HG03135 (cell line): ENCODE data around the gene SORBS2.
A peak's percentile ranks its signal among the peaks of the same experiment; 100 is the strongest.
"Not testable (repeated sequence)": the region's sequence is repeated elsewhere in the genome, so short reads cannot be mapped to it uniquely, and the experiment has no call there.

ENCODE experiments used
- ATAC-seq: cut with Tn5 transposase; IDR thresholded peaks from one replicate; pipeline ENCODE4 v1.9.1; 2021; ENCODE audit warnings: mild to moderate bottlenecking, moderate library complexity; ENCODE audit not compliant: unreplicated experiment

The SORBS2 gene

DNA sequence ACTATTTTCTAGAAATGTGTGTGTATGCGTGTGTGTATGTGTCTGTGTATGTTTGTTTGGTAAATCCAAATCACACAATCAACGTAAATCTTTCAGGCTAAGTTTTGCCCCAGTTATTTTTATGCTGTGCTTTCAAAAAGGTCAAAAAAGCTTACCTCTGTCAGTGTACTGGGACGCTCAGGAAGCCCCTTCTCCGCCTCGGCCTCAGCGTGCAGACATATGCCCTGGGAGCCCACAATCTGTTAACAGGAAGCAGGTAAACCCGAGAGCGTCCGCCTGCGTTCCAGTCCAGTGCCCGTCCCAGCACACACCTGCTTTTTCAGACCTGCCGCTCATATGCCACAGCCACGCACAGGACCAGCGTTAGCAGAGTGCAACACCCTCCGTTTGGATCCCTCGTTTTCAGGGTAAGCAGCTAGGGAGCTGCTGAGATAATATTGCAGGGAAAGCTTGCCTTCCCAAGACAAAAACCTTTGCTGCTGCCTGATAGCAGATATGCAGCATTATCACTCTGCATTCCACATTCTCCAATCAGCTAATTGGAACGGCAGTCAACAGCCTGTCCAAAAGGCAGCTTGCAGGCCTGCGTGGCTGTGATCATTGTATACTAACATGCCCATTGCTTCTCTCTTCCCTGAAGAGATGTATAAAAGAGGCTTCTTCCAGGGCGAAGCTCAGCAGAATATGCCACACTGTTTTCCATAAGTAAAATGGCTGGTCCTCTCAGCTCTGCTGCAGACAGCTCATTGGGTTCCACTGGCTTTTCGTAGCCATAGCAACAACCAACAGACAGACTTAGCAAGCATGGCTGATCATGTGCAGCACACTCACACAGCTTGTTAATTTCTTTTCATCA is at the start of gene SORBS2:
TSS of gene SORBS2 (minus strand) at position 686 of the 856 bp plus-strand sequence. CDS start 121,623 bp downstream, outside the sequence.
- ATAC-seq, result peak; percentile 85

DNA sequence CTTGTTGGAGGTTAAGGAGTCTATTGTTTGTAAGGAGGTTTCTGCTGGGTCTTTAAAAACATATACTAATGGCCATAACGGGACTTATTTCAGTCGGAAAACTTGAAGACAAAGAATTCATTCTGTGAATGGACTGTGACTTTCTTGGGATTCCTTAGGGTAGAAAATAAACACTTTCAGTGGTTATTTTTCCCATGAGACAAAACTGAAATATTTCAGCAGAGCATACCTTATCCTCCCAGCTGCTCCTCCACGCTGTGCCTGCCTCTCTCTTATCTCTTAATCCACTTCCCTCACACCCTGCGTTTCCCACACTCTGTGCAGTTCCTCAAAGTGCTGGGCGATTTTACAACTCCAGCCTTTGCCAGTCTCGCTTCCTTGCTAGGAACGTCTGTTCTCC is 47.1 kb upstream of the SORBS2 start:
- ATAC-seq, result no peak

DNA sequence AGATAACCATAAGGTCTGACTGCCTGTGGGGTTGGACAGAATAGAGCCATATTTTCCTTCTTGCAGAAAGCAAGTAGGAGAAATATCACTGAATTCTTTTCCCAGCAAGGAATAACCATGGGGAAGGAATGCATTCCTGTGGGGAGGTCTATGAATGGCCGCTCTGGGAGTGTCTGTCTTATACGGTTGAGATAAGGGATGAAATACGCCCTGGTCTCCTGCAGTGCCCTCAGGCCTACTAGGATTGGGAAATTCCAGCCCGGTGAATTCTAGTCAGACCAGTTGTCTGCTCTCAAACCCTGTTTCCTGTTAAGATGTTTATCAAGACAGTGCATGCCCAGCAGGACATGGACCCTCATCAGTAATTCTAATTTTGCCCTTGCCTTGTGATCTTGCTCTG is 45.6 kb upstream of the SORBS2 start:
- not testable (repeated sequence) for ATAC-seq

- ATAC-seq, result no peak
Observed at GRCh38 chr4:185853841-185854240, 41.8 kb upstream of the SORBS2 start.

DNA sequence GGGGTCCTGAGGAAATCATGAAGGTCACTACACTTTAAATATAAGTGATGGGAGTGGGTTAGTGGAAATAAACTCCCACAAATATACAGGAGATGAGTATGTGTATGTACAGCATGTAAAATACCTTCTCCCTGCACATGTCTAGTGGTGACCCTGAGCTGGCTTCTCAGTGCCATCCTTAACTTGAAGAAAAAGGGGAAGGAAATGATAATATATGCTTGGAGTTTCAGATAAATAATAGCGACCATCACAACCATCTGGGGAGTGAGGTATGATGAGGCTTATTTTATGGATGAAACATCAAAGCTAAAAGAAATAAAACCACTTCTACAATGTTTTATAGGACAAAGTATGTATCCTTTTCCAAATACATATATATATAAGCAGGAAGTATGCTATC is 41.0 kb upstream of the SORBS2 start:
- no peak for ATAC-seq

- ATAC-seq, result no peak
Observed at GRCh38 chr4:185849664-185850550, 37.9 kb upstream of the SORBS2 start.

DNA sequence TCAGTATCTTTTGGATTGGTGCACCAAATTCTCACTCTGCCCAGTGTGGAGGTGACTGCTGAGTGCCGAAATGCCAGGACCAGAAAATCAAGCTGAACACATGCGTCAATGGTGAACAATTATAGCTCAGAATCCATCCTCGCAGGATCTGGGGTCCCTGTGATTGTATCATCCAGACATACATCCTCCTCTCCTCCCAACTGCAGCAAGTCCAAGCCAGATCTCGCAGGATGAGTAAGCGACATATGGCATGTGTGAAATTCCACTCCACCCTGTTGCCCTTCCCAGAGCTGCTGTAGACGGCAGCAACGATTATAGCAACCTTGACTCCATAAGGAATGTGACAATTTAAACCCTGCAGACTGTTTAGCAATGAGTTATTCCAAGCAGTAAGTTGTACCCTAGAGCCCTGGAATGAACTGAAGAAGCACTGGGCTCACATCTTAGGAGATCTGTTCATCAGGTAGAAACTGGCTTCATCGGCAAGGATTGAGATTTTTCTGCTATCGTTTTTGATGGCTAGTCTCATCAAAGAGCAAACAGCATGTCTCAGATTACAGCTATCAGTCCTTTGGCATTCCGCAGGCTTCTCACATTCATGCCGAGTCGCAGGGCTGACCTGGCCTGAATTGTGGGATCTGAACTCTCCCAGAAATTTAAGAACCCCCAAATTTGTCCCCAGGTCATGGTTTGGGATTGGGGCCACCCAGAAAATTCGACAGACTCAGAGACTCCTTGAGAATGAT is 35.5 kb upstream of the SORBS2 start:
- no peak for ATAC-seq

DNA sequence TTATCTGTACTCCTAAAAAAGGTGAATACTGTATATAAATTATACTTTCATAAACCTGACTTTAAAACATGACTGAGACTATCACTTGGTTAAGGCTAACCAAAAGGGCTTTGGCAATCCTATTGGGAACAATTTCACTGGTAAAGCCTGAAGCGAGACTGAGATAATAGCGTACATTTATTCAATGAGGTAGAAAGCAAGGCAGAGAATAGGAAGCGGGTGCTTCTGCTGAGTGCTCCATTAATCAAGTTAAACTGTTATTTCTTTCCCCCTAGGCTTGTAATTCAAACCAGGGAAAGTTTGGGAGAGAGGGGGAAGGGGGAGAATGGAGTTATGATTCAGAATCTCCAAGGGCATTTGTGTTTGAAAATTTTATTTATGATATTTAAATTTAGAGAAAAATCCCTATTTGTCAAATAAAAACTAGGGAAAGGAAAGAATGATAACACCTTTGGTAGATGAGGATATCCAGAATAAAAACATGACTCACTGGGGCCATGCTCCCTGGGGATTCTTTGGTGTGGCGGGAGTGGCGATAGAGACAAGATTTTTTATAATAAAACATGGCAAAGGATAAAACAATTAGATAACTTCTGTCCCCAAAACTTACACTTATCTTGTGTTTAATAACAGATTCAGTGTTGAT is 34.6 kb upstream of the SORBS2 start:
- ATAC-seq, result no peak

DNA sequence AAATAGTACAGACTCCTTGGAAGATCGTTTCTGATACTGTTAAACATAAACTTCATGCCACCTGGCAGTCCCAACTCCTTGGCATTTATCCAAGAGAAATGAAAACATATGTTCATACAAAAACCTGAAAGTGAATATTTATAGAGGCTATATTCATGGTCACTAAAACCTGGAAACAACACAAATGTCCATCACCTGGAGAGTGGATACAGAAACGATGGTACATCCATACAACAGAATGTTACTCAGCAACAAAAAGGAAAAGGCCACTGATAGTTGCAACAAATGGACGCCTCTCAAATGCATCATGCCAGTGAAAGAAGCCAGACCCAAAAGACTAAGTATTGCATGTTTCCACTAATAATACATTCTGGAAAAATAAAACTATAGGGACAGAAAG is 34.0 kb upstream of the SORBS2 start:
- no peak for ATAC-seq

GRCh38 chr4:185841451-185841850 is 29.5 kb upstream of the SORBS2 start:
- no peak for ATAC-seq

DNA sequence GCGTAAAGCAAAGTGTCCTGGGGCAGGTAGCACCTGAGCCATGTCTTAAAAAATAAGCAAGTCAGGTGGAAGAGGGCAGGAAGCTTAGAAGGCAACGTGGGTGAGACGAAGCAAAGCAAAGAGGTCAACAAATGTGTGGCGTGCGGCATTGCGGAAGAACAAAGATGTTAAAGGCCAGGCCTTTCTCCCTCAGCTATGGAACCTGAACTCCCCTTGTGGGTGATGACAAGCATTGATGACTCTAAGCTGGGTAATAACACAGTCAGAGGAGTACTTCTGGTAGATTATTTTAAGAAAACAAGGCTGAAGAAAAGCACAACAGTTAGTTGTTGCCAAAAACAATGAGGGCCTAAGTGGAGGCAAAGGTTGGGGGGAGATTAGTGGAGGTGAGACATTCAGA is 29.0 kb upstream of the SORBS2 start:
- ATAC-seq, result no peak

GRCh38 chr4:185840201-185840600 is 28.2 kb upstream of the SORBS2 start:
- ATAC-seq, result no peak

GRCh38 chr4:185839770-185840169 is 27.8 kb upstream of the SORBS2 start:
- ATAC-seq, result no peak

DNA sequence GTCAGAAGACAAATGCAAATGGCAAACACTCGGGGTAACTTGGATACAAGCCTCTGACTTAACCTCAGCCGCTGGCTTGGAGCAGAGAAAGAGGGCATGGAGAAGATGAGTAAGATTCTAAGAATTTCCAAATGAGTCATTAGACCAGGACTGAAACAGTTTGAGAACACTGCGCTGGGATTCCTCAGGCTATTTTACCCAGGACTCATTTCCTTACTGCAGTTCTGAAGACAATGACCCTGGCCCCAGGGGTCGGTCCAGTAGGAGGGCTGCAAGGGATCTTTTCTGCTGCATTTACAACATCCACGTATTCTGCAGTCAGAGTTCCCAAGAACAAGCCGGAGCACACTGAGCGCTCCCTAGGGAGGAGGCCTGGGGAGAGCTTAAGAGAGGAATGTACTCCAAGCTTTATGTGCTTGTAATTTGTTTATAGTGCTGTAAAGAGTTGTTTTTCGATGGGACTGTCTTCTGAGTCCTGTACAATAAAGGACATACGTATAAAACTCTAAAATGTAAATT is 27.3 kb upstream of the SORBS2 start:
- ATAC-seq, result no peak

DNA sequence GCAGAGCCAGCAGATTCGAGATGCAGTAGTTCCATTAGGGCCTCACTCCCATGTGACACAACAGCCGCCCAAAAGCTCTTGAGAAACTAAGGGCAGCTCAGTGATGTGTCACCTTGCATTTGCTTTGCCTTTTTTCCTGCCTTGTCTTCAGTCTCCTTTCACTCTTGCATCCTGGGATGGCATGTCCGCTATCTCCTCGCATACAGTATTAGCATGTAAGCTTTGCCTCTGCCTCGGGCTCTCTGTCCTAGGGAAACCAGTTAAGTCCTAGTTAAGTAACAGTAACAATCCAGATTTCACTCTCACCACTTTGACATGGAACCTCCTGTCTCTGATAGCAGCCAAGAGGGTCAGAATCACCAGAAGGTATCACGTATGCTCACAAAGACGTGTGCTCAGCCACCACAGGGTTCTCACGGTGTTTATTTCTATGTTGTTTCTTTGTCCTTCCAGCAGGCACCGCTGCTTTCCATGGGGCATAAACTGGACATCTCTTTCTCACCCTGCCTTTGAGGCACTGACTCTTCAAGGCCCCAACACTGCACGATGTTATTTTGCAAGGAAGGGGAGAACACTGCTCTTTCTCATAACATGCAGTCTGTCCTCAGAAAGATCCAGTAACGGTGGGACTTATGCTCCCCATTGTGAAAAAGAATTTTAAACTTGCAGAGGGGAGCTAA is 26.7 kb upstream of the SORBS2 start:
- no peak for ATAC-seq

- ATAC-seq, result no peak
Observed at GRCh38 chr4:185838104-185838452, 26.1 kb upstream of the SORBS2 start.

DNA sequence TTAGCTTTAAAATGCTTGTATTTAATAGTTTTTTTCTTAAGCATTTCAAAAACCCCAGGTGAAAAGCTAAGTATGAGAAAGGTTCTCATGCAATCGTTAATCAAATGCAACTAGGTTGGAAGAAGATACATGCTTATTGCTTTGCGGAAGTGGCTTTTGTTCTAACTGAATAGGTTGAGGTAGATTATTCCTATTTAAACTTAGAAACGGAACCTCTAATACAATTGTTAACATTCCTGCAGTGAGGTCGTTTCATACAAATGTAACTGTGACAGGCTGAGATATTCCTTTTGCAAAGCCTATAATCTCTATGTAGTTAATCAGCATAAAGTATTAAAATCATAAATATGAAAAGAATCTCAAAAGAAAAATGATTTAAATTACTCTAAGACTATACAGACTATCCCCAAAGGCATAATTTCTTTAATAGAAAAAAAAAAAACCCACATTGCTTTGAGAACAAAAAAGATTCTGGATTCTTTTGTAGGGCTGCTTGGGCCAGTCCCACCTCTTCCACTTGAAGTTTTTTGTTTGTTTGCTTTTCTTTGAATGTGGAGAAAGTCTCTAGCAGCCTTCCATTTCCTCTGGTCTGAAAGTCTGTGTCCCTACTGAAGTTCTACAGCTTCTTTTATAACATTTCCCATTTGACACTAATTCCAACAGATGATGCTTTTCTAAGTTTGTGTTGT is 25.6 kb upstream of the SORBS2 start:
- no peak for ATAC-seq

- ATAC-seq, result no peak
Observed at GRCh38 chr4:185836241-185837084, 24.5 kb upstream of the SORBS2 start.
